MCF 10A (cell line): ENCODE measurements around the gene SNAI1. TPM values are rescaled to one million over a fixed set of nuclear protein-coding genes. Genes with fewer than 3 reads are reported as not detected.
"Not testable (repeated sequence)": the region's sequence is repeated elsewhere in the genome, so short reads cannot be mapped to it uniquely, and the experiment has no call there.

Experiments used
- BruUV-seq: library from RNA; stranded (reverse); fragments of 400-500 nt; replicated peaks from 2 replicates; lab custom pipeline; 2021; lab: Mats Ljungman, UMichigan
- CTCF ChIA-PET: fragments of 300-600 bp; sonication (Branson Sonifier 250); formaldehyde crosslinking; extraction: SDS; loops from one replicate; lab custom pipeline; 2021; ENCODE audit warnings: antibody characterized with exemption, inconsistent platforms; lab: Yijun Ruan, JAX
- POLR2A ChIA-PET: fragments of 300-600, 350-650 bp; sonication (Branson Sonifier 250); formaldehyde crosslinking; extraction: SDS; loops from one replicate; lab custom pipeline; 2020; ENCODE audit warnings: antibody characterized with exemption, inconsistent platforms; lab: Yijun Ruan, JAX
- DNase-seq: peaks from one replicate; pipeline ENCODE4 v3.0.0-alpha.2; 2018; ENCODE audit not compliant: unreplicated experiment
- H3K27ac Mint-ChIP-seq: one replicate; pipeline ENCODE4 v1.8.0; 2022; ENCODE audit warnings: mild to moderate bottlenecking, low read depth, mixed read lengths; ENCODE audit not compliant: unreplicated experiment
- H3K27me3 Mint-ChIP-seq: one replicate; pipeline ENCODE4 v1.8.0; 2022; ENCODE audit warnings: mixed read lengths; ENCODE audit not compliant: insufficient read depth, unreplicated experiment
- H3K36me3 Mint-ChIP-seq: one replicate; pipeline ENCODE4 v1.8.0; 2022; ENCODE audit warnings: mild to moderate bottlenecking, moderate library complexity, mixed read lengths; ENCODE audit not compliant: insufficient read depth, unreplicated experiment
- H3K4me1 Mint-ChIP-seq: one replicate; pipeline ENCODE4 v1.8.0; 2022; ENCODE audit warnings: mixed read lengths; ENCODE audit not compliant: insufficient read depth, unreplicated experiment
- H3K4me3 Mint-ChIP-seq: one replicate; pipeline ENCODE4 v1.8.0; 2022; ENCODE audit warnings: mild to moderate bottlenecking, moderate library complexity, mixed read lengths; ENCODE audit not compliant: unreplicated experiment
- H3K9me3 Mint-ChIP-seq: one replicate; pipeline ENCODE4 v1.8.0; 2022; ENCODE audit warnings: mixed read lengths; ENCODE audit not compliant: unreplicated experiment
- CTCF ChIP-seq: fragments of 200-600 bp; IDR thresholded peaks from one replicate; pipeline ENCODE4 v1.8.0; 2022; ENCODE audit warnings: antibody characterized with exemption, mild to moderate bottlenecking; ENCODE audit not compliant: unreplicated experiment
- intact Hi-C: fragments of 100-400 bp; cut with micrococcal nuclease; formaldehyde crosslinking; loops from 2 replicates; pipeline ENCODE4 v1.14.1; 2022
- total RNA-seq: library from RNA; stranded (reverse); gene quantifications from 2 replicates; pipeline ENCODE4 v1.2.3, GENCODE V29; 2022

The SNAI1 gene
- total RNA-seq, 1 experiment from 2014 or later, result 0.23 TPM

DNA sequence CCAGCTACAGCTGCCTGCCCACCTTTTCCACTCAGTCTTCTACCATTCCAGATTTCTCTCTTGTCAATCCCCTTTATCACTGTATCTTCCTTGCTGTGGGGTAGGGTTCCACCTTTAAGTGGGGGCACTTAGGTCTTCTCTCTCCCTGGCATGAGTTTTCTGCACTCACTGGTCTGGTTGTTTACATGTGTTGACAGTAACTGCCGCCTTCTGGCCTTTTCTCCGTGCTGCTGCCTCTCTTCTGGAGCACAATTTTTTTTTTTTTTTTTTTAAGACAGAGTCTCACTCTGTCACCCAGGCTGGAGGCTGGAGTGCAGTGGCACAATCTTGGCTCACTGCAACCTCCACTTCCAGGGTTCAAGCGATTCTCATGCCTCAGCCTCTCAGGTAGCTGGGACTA lies 34.6 kb upstream of the SNAI1 start:
- H3K4me3 Mint-ChIP-seq, result no peak overlapping the region
- no TSS peak for BruUV-seq
- no peaks in the 10 kb centered on the region for H3K27me3 Mint-ChIP-seq
- ChIA-PET POLR2A (interaction anchor here (3.6 kb wide), 1 partner anchor 11 kb away, joined by 24 read pairs; the partner anchor contains the start of gene RNF114), CTCF (interaction anchor here (0.6 to 3.3 kb wide), 3 partner anchors 26 to 123 kb away, joined by 4 to 12 read pairs (median 10); no protein-coding TSS in a partner anchor)
- peaks cover 11% of the 10 kb centered on the region for H3K4me1 Mint-ChIP-seq
- no peak overlapping the region for H3K27ac Mint-ChIP-seq
- H3K9me3 Mint-ChIP-seq, result no peaks in the 10 kb centered on the region
- no peak for TF ChIP-seq CTCF
- DNase-seq, result no peak
- H3K36me3 Mint-ChIP-seq, result peaks cover 98% of the 10 kb centered on the region
- intact Hi-C loops, result no loop called here

- H3K36me3 Mint-ChIP-seq, result peaks cover 99% of the 10 kb centered on the region
- intact Hi-C loops, result no loop called here
- no peak overlapping the region for H3K27ac Mint-ChIP-seq
- no TSS peak for BruUV-seq
- no peaks in the 10 kb centered on the region for H3K27me3 Mint-ChIP-seq
- ChIA-PET CTCF (interaction anchor here (3.3 kb wide), 1 partner anchor 29 kb away, joined by 12 read pairs; no protein-coding TSS in a partner anchor), POLR2A (interaction anchor here (0.6 to 1.3 kb wide), 2 partner anchors 10 to 221 kb away, joined by 4 to 5 read pairs; no protein-coding TSS in a partner anchor)
- DNase-seq, result no peak
- peaks cover 11% of the 10 kb centered on the region for H3K4me1 Mint-ChIP-seq
- H3K9me3 Mint-ChIP-seq, result no peaks in the 10 kb centered on the region
- H3K4me3 Mint-ChIP-seq, result no peak overlapping the region
- TF ChIP-seq CTCF, result no peak
These were observed 33.8 kb upstream of the SNAI1 start for GRCh38 chr20:49948809-49949507.

- no TSS peak for BruUV-seq
- H3K4me3 Mint-ChIP-seq, result no peak overlapping the region
- no peaks in the 10 kb centered on the region for H3K27me3 Mint-ChIP-seq
- CTCF ChIA-PET, result interaction anchor here (0.6 to 3.3 kb wide), 4 partner anchors 27 to 609 kb away, joined by 3 to 12 read pairs (median 4); no protein-coding TSS in a partner anchor
- peak; percentile 42 for DNase-seq
- TF ChIP-seq CTCF, result no peak
- H3K36me3 Mint-ChIP-seq, result peaks cover 93% of the 10 kb centered on the region
- H3K4me1 Mint-ChIP-seq, result peaks cover 11% of the 10 kb centered on the region
- H3K27ac Mint-ChIP-seq, result no peak overlapping the region
- POLR2A ChIA-PET, result interaction anchor here (1.1 to 1.5 kb wide), 2 partner anchors 13 to 14 kb away, joined by 4 to 11 read pairs; no protein-coding TSS in a partner anchor
- no peaks in the 10 kb centered on the region for H3K9me3 Mint-ChIP-seq
- intact Hi-C loops, result no loop called here
These were observed 31.6 kb upstream of the SNAI1 start for GRCh38 chr20:49951151-49951550.

DNA sequence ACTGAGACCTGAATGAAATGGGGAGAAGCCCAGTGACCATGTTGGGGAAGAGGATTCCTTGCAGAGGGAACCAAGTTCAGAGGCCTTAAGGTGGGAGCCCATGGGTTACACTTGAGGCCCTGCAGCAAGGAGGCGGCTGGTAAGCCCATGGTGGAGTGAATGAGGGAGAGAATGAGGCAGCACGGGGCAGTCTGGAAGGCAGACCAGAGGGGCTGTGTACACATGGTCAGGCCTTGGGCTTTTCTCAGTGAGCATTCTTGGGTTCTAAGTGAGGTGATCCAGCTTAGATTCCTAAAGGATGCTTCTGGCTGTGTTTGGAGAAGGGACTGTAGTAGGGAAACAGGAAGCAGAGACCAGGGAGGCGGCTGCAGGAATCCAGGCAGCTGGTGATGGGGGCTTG lies 27.6 kb upstream of the SNAI1 start:
- Mint-ChIP-seq H3K27me3 (no peaks in the 10 kb centered on the region), H3K27ac (no peak overlapping the region), H3K36me3 (peaks cover 73% of the 10 kb centered on the region), H3K4me3 (no peak overlapping the region), H3K4me1 (peaks cover 11% of the 10 kb centered on the region), H3K9me3 (no peaks in the 10 kb centered on the region)
- DNase-seq, result no peak
- no peak for TF ChIP-seq CTCF
- intact Hi-C loops, result no loop called here
- no TSS peak for BruUV-seq
- POLR2A ChIA-PET, result interaction anchor here (1.3 kb wide), 1 partner anchor 16 kb away, joined by 3 read pairs; no protein-coding TSS in a partner anchor
- CTCF ChIA-PET, result interaction anchor here (0.6 to 1.5 kb wide), 2 partner anchors 10 to 23 kb away, joined by 4 to 5 read pairs; no protein-coding TSS in a partner anchor

- H3K4me1 Mint-ChIP-seq, H3K27me3 Mint-ChIP-seq, H3K9me3 Mint-ChIP-seq, intact Hi-C loops, H3K27ac Mint-ChIP-seq, H3K4me3 Mint-ChIP-seq, BruUV-seq, DNase-seq: not testable (repeated sequence)
- ChIA-PET POLR2A (interaction anchor here (0.7 to 1.3 kb wide), 2 partner anchors 15 to 471 kb away, joined by 3 to 4 read pairs; no protein-coding TSS in a partner anchor), CTCF (interaction anchor here (0.7 to 1.5 kb wide), 3 partner anchors 9 to 129 kb away, joined by 4 to 5 read pairs (median 4); no protein-coding TSS in a partner anchor)
- H3K36me3 Mint-ChIP-seq, result peaks cover 65% of the 10 kb centered on the region
These were observed 26.9 kb upstream of the SNAI1 start for GRCh38 chr20:49955830-49956396.
